MM.1S (cell line): ENCODE results near the gene DOCK4.

Experiments
- DNase-seq: peaks from one replicate; pipeline ENCODE4 v3.0.0-alpha.2; 2015
- H2AFZ ChIP-seq: fragments of 300-600 bp; sonication (generic); 2 replicates; pipeline ENCODE4 v1.6.0; 2016; ENCODE audit warnings: antibody characterized with exemption, low read length
- H3F3A ChIP-seq: fragments of 300-600 bp; sonication (generic); 2 replicates; pipeline ENCODE4 v1.6.1; 2016; ENCODE audit warnings: mild to moderate bottlenecking, antibody characterized with exemption, low read length, moderate library complexity, mixed read lengths; ENCODE audit not compliant: insufficient read depth
- H3K27ac ChIP-seq: fragments of 300-600 bp; sonication (generic); 2 replicates; pipeline ENCODE4 v1.5.1; 2016; ENCODE audit warnings: mild to moderate bottlenecking, low read length
- H3K27me3 ChIP-seq: fragments of 300-600 bp; sonication (generic); replicated peaks from 2 replicates; pipeline ENCODE4 v1.6.0; 2016; ENCODE audit warnings: low read length; ENCODE audit not compliant: insufficient read depth
- H3K36me3 ChIP-seq: fragments of 300-600 bp; sonication (generic); replicated peaks from 2 replicates; pipeline ENCODE4 v1.6.1; 2016; ENCODE audit warnings: mild to moderate bottlenecking, low read length, mixed read lengths; ENCODE audit not compliant: insufficient read depth
- H3K4me1 ChIP-seq: fragments of 300-600 bp; sonication (generic); 2 replicates; pipeline ENCODE4 v1.6.1; 2016; ENCODE audit warnings: low read length, mixed read lengths
- H3K4me2 ChIP-seq: fragments of 300-600 bp; sonication (generic); 2 replicates; pipeline ENCODE4 v1.6.0; 2016; ENCODE audit warnings: low read depth, low read length
- H3K4me3 ChIP-seq: fragments of 300-600 bp; sonication (generic); 2 replicates; pipeline ENCODE4 v1.5.1; 2016; ENCODE audit warnings: low read length, mixed read lengths
- H3K79me2 ChIP-seq: fragments of 300-600 bp; sonication (generic); 2 replicates; pipeline ENCODE4 v1.6.1; 2016; ENCODE audit warnings: mixed run types, low read length, mixed read lengths
- H3K9ac ChIP-seq: fragments of 300-600 bp; sonication (generic); 2 replicates; pipeline ENCODE4 v1.6.1; 2016; ENCODE audit warnings: low read length, mixed read lengths
- H3K9me2 ChIP-seq: fragments of 300-600 bp; sonication (generic); replicated peaks from 2 replicates; pipeline ENCODE4 v1.6.1; 2016; ENCODE audit warnings: mild to moderate bottlenecking, low read length, mixed read lengths; ENCODE audit not compliant: insufficient read depth
- H3K9me3 ChIP-seq: fragments of 300-600 bp; sonication (generic); replicated peaks from 2 replicates; pipeline ENCODE4 v1.6.1; 2016; ENCODE audit warnings: mild to moderate bottlenecking, low read length, mixed read lengths; ENCODE audit not compliant: insufficient read depth
- H4K20me1 ChIP-seq: fragments of 300-600 bp; sonication (generic); 2 replicates; pipeline ENCODE4 v1.6.1; 2016; ENCODE audit warnings: mild to moderate bottlenecking, low read length, moderate library complexity, mixed read lengths; ENCODE audit not compliant: insufficient read depth
- EZH2 ChIP-seq: fragments of 300-600 bp; sonication (generic); optimal IDR thresholded peaks from 2 replicates; pipeline ENCODE3; 2017; ENCODE audit warnings: low read depth, mild to moderate bottlenecking, antibody characterized with exemption, low read length, mixed read lengths
- EZH2phosphoT487 ChIP-seq: fragments of 300-600 bp; sonication (generic); IDR thresholded peaks from 2 replicates; pipeline ENCODE4 v1.6.1; 2018; ENCODE audit warnings: antibody characterized with exemption, low read length
- TF ChIP-seq, protein P1 (sequence below): fragments of 300-600 bp; sonication (generic); IDR thresholded peaks from 2 replicates; pipeline ENCODE4 v1.5.1; 2016; ENCODE audit warnings: antibody characterized with exemption, low read length, mixed read lengths

DOCK4 gene

DNA sequence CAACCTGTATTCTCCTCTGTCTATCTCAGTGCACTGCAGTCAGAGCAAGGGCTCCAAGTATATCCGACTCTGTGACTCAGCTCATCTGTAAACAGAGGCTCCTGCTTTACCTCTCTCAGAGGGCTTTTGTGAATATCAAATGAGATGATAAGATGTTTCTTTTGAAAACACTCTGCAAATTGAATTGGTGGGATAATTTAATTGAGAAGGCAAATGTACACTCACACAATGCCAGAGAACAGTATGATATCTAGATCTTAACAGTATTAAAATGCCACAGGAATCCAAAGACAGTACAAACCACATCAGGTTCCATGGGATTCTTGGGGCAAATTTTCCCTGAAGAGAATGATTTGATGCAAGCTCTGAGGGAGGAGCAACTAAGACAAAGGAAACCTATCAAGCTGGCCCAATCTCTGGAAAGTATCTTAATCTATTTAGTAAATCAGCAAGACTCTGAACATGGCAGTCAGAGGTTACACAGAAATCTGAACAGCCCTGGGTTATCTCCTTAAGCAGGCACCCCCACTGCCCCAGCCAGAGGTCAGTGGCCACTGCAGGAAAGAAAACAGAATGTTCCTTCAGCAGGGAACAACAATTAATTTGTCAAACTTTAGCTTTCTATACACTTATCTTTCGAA, 45.9 kb downstream of the DOCK4 start:
- Histone ChIP-seq H3K4me2 (no peak overlapping the region), H3F3A (no peaks in the 10 kb centered on the region), H3K27ac (no peak overlapping the region), H3K4me1 (no peaks in the 10 kb centered on the region), H4K20me1 (0 out of 2 replicates have a peak, but pooled peaks cover 4% of the 10 kb centered on the region), H3K79me2 (peaks cover 87% of the 10 kb centered on the region), H3K4me3 (no peak overlapping the region), H3K27me3 (no peaks in the 10 kb centered on the region), H3K9ac (no peak overlapping the region), H2AFZ (no peak overlapping the region), H3K9me3 (no peaks in the 10 kb centered on the region), H3K36me3 (no peaks in the 10 kb centered on the region), H3K9me2 (no peaks in the 10 kb centered on the region)
- DNase-seq = no peak
- TF ChIP-seq EZH2phosphoT487 (no peak), EZH2 (no peak)
- TF ChIP-seq, protein P1, sequence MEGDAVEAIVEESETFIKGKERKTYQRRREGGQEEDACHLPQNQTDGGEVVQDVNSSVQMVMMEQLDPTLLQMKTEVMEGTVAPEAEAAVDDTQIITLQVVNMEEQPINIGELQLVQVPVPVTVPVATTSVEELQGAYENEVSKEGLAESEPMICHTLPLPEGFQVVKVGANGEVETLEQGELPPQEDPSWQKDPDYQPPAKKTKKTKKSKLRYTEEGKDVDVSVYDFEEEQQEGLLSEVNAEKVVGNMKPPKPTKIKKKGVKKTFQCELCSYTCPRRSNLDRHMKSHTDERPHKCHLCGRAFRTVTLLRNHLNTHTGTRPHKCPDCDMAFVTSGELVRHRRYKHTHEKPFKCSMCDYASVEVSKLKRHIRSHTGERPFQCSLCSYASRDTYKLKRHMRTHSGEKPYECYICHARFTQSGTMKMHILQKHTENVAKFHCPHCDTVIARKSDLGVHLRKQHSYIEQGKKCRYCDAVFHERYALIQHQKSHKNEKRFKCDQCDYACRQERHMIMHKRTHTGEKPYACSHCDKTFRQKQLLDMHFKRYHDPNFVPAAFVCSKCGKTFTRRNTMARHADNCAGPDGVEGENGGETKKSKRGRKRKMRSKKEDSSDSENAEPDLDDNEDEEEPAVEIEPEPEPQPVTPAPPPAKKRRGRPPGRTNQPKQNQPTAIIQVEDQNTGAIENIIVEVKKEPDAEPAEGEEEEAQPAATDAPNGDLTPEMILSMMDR = no peak

DNA sequence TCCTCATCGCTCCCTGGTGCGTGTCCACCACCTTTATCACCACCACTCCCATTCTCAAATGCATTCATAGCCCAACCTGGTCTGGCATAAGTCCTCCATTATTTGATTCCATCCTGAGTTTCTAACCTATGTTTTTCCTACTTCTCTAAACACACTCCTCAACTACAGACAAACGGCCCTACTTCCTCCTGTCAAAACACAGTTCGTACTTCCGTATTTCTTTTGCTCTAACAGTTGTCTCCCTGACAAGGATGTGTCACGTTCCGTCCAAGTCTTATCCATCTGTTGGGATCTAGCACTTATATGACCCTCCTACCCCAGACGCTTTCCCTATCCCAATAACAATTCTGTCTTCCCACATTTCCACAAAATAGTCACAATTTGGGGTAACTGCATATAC, 46.8 kb downstream of the DOCK4 start:
- H3K4me2 ChIP-seq = no peak overlapping the region
- no peaks in the 10 kb centered on the region for H3K9me3 ChIP-seq
- H3K9me2 ChIP-seq = no peaks in the 10 kb centered on the region
- 0 out of 2 replicates have a peak, but pooled peaks cover 4% of the 10 kb centered on the region for H4K20me1 ChIP-seq
- H3F3A ChIP-seq = no peaks in the 10 kb centered on the region
- no peak overlapping the region for H3K9ac ChIP-seq
- no peaks in the 10 kb centered on the region for H3K4me1 ChIP-seq
- H2AFZ ChIP-seq = no peak overlapping the region
- no peak overlapping the region for H3K27ac ChIP-seq
- no peak for DNase-seq
- no peaks in the 10 kb centered on the region for H3K36me3 ChIP-seq
- peaks cover 87% of the 10 kb centered on the region for H3K79me2 ChIP-seq
- no peak for TF ChIP-seq EZH2phosphoT487
- TF ChIP-seq EZH2 = no peak
- H3K27me3 ChIP-seq = no peaks in the 10 kb centered on the region
- H3K4me3 ChIP-seq = no peak overlapping the region

DNA sequence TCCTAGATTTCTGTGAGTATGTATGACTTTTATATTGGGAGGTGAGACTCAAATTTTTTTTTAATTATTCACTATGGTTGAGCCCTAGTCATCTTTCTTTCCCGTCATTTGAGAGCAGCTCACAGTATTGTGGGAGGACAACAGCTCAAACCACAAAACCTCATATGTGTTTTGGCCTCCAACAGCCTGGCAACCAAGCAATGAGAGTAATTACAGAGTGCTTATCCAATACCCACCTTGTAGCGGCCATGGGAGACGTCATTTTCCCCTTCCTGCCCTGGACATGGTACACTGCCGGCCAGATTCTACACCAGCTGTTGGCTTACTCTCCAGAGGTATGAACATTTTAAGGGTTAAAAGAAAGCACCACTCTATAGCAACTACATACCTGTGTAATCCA, 49.1 kb downstream of the DOCK4 start:
- TF ChIP-seq EZH2 (no peak), EZH2phosphoT487 (no peak)
- TF ChIP-seq, protein P1 = no peak
- no peak overlapping the region for H3K4me2 ChIP-seq
- H3K79me2 ChIP-seq = peaks cover 80% of the 10 kb centered on the region

DNA sequence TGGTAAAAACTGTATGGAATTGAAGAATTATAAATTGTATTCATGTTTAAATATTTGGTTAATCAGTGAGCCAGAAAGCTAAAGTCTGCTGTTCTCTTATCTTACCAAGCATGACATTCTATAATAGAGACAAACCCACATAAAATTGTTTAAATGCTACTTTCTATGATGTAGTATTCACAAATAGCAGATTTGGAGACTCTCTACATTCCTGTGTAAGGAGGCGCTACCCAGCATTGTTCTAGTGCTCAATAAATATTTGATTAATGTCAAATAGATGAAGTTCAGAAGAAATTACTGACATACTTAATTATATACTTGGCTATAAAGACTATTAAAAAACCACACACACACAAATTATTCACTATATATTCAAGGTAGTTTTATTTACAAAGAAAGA, 49.8 kb downstream of the DOCK4 start:
- TF ChIP-seq EZH2phosphoT487 (no peak), EZH2 (no peak)
- TF ChIP-seq, protein P1 = no peak
- no peaks in the 10 kb centered on the region for H4K20me1 ChIP-seq

More for the DNA sequence above, 49.1 kb downstream of the DOCK4 start:
- H3K9me2 ChIP-seq = no peaks in the 10 kb centered on the region
- H3K27me3 ChIP-seq = no peaks in the 10 kb centered on the region
- no peaks in the 10 kb centered on the region for H3K9me3 ChIP-seq
- H3K4me3 ChIP-seq = no peak overlapping the region
- H3K36me3 ChIP-seq = no peaks in the 10 kb centered on the region
- H3F3A ChIP-seq = no peaks in the 10 kb centered on the region
- no peak for DNase-seq
- H3K4me1 ChIP-seq = no peaks in the 10 kb centered on the region
- no peak overlapping the region for H2AFZ ChIP-seq
- H3K9ac ChIP-seq = no peak overlapping the region
- H4K20me1 ChIP-seq = no peaks in the 10 kb centered on the region
- no peak overlapping the region for H3K27ac ChIP-seq

More for the DNA sequence above, 49.8 kb downstream of the DOCK4 start:
- Histone ChIP-seq H3K27ac (no peak overlapping the region), H3K9ac (no peak overlapping the region), H3K79me2 (peaks cover 80% of the 10 kb centered on the region), H3F3A (no peaks in the 10 kb centered on the region), H3K9me2 (no peaks in the 10 kb centered on the region), H3K9me3 (no peaks in the 10 kb centered on the region), H3K4me1 (no peaks in the 10 kb centered on the region), H3K27me3 (no peaks in the 10 kb centered on the region), H3K4me2 (no peak overlapping the region), H3K4me3 (no peak overlapping the region), H3K36me3 (no peaks in the 10 kb centered on the region), H2AFZ (no peak overlapping the region)
- no peak for DNase-seq
